Measurements from ENCODE around the gene MED23.

The MED23 gene

GRCh38 chr6:131555992-131556391, 72.0 kb downstream of the MED23 start:
- Histone ChIP-seq H2AFZ (ENCODE audit: low read length) (no peak overlapping the region), H3K27me3 (ENCODE audit: insufficient read depth, low read length) (no peaks in the 10 kb centered on the region), H3K27ac (ENCODE audit: low read depth, low read length, poor library complexity, severe bottlenecking) (no peak overlapping the region), H3K4me1 (ENCODE audit: insufficient read depth, low read length, severe bottlenecking) (no peaks in the 10 kb centered on the region), H3K79me2 (ENCODE audit: insufficient read depth, low read length) (no peaks in the 10 kb centered on the region), H3K36me3 (ENCODE audit: insufficient read depth, low read length) (no peaks in the 10 kb centered on the region), H3K4me3 (ENCODE audit: low read depth, low read length, poor library complexity, severe bottlenecking) (no peak overlapping the region), H3K9me2 (ENCODE audit: low read depth, low read length) (no peaks in the 10 kb centered on the region), H3K4me2 (ENCODE audit: low read length) (no peak overlapping the region), H4K20me1 (ENCODE audit: insufficient read depth, low read length) (no peaks in the 10 kb centered on the region), H3F3A (ENCODE audit: insufficient read depth, low read length) (no peaks in the 10 kb centered on the region), H3K9ac (ENCODE audit: low read length) (no peak overlapping the region), H3K9me3 (ENCODE audit: low read length) (no peaks in the 10 kb centered on the region)
- TF ChIP-seq CTCF (IDR thresholded peaks at IDR 0.05; ENCODE audit: low read length) (no peak), EZH2 (IDR thresholded peaks at IDR 0.05; ENCODE audit: borderline replicate concordance, low read length) (no peak)

- Histone ChIP-seq H3K9me3 (ENCODE audit: low read length) (no peaks in the 10 kb centered on the region), H2AFZ (ENCODE audit: low read length) (no peak overlapping the region), H3K4me2 (ENCODE audit: low read length) (no peak overlapping the region), H3K36me3 (ENCODE audit: insufficient read depth, low read length) (no peaks in the 10 kb centered on the region), H3K9ac (ENCODE audit: low read length) (no peak overlapping the region), H3K79me2 (ENCODE audit: insufficient read depth, low read length) (no peaks in the 10 kb centered on the region), H3K4me1 (ENCODE audit: insufficient read depth, low read length, severe bottlenecking) (no peaks in the 10 kb centered on the region), H3K27ac (ENCODE audit: low read depth, low read length, poor library complexity, severe bottlenecking) (no peak overlapping the region), H3F3A (ENCODE audit: insufficient read depth, low read length) (no peaks in the 10 kb centered on the region), H4K20me1 (ENCODE audit: insufficient read depth, low read length) (no peaks in the 10 kb centered on the region), H3K4me3 (ENCODE audit: low read depth, low read length, poor library complexity, severe bottlenecking) (no peak overlapping the region), H3K9me2 (ENCODE audit: low read depth, low read length) (no peaks in the 10 kb centered on the region), H3K27me3 (ENCODE audit: insufficient read depth, low read length) (no peaks in the 10 kb centered on the region)
- TF ChIP-seq CTCF (IDR thresholded peaks at IDR 0.05; ENCODE audit: low read length) (no peak), EZH2 (IDR thresholded peaks at IDR 0.05; ENCODE audit: borderline replicate concordance, low read length) (no peak)
These were observed 75.5 kb downstream of the MED23 start for GRCh38 chr6:131552572-131552971.

- H3K9me2 ChIP-seq (ENCODE audit: low read depth, low read length): no peaks in the 10 kb centered on the region
- H3K4me2 ChIP-seq (ENCODE audit: low read length): no peak overlapping the region
- no peaks in the 10 kb centered on the region for H3K9me3 ChIP-seq (ENCODE audit: low read length)
- H2AFZ ChIP-seq (ENCODE audit: low read length): no peak overlapping the region
- H3F3A ChIP-seq (ENCODE audit: insufficient read depth, low read length): no peaks in the 10 kb centered on the region
- no peaks in the 10 kb centered on the region for H3K27me3 ChIP-seq (ENCODE audit: insufficient read depth, low read length)
- H3K4me1 ChIP-seq (ENCODE audit: insufficient read depth, low read length, severe bottlenecking): no peaks in the 10 kb centered on the region
- H3K27ac ChIP-seq (ENCODE audit: low read depth, low read length, poor library complexity, severe bottlenecking): no peak overlapping the region
- H3K9ac ChIP-seq (ENCODE audit: low read length): no peak overlapping the region
- H3K36me3 ChIP-seq (ENCODE audit: insufficient read depth, low read length): no peaks in the 10 kb centered on the region
- H4K20me1 ChIP-seq (ENCODE audit: insufficient read depth, low read length): no peaks in the 10 kb centered on the region
- H3K4me3 ChIP-seq (ENCODE audit: low read depth, low read length, poor library complexity, severe bottlenecking): no peak overlapping the region
- H3K79me2 ChIP-seq (ENCODE audit: insufficient read depth, low read length): no peaks in the 10 kb centered on the region
- TF ChIP-seq EZH2 (IDR thresholded peaks at IDR 0.05; ENCODE audit: borderline replicate concordance, low read length): no peak
- TF ChIP-seq CTCF (IDR thresholded peaks at IDR 0.05; ENCODE audit: low read length): no peak
These were observed 76.1 kb downstream of the MED23 start for GRCh38 chr6:131551902-131552301.

All from OCI-LY1 (cell line).